ENCODE measurements around the gene LCOR. TPM values are rescaled to one million over a fixed set of nuclear protein-coding genes. Genes with fewer than 3 reads are reported as not detected.

LCOR gene
- total and polyA plus RNA-seq, 2 of the 4 experiments (the other 2 are of a cell fraction): 3.7 to 36.9 TPM

DNA sequence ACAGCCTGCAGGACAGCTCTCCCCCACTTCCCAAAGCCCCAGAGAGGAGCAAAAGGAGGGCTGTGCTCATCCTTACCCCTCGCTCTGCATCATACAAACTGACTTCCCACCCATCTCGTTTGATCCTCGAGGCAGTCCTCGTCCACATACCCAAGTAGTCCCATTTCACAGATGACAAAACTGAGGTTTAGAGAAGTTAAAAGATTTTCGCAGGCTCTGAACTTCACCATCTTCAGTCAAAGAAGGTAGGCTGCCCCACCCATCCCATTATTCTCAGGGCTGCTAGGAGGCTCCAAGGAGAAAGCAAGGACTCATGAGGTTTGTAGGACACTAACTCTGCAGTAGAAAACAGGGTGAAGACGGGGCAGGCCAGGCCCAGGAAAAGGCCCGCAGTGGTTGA lies 206.6 kb downstream of the LCOR start:
- H3K4me2 ChIP-seq (ENCODE audit: low read depth, low read length): no peak overlapping the region
- H3K79me1 ChIP-seq (ENCODE audit: low read depth in 1 of 2, low read length in 2 of 2): no peaks in the 10 kb centered on the region
- no peak overlapping the region for H3K18ac ChIP-seq (ENCODE audit: low read depth, low read length)
- H3K14ac ChIP-seq (replicated peaks; ENCODE audit: low read depth, low read length): no peak overlapping the region
- 100% methylated on average over 2 of the region's 7 CpGs; no CpG with 5 or more reads in 1 of the 2 experiments for whole genome bisulfite sequencing, 2 experiments (ENCODE audit: extremely low coverage in 2 of 2, insufficient read length in 1 of 2)
- no peaks in the 10 kb centered on the region; the same call in 1 of the 2 replicates for H3K9me1 ChIP-seq (ENCODE audit: insufficient read depth, low read length)
- H2AK5ac ChIP-seq (ENCODE audit: low read depth, low read length): no peak overlapping the region
- intact Hi-C loops (cut with micrococcal nuclease): loop anchor here (5.0 to 10.0 kb wide), 3 partner anchors 271 to 664 kb away; no protein-coding TSS in a partner anchor
- no peak overlapping the region for H2BK20ac ChIP-seq (ENCODE audit: low read depth, low read length)
- H2AK9ac ChIP-seq (replicated peaks; ENCODE audit: low read depth, low read length, poor library complexity): no peak overlapping the region
- H3K36me3 ChIP-seq (ENCODE audit: control insufficient read depth, insufficient read depth, low read length): no peaks in the 10 kb centered on the region
- no peak overlapping the region for H2BK15ac ChIP-seq (ENCODE audit: low read depth, low read length)
- CTCF ChIA-PET: interaction anchor here (2.0 kb wide), 1 partner anchor 18 kb away, joined by 10 read pairs; no protein-coding TSS in a partner anchor
- no peak overlapping the region for H3K4ac ChIP-seq (ENCODE audit: low read depth, low read length)
- no peak overlapping the region for H2BK5ac ChIP-seq (ENCODE audit: low read depth, low read length, poor library complexity, severe bottlenecking)
- 0 out of 2 replicates have a peak, but pooled peaks cover 5% of the 10 kb centered on the region for H4K20me1 ChIP-seq (ENCODE audit: insufficient read depth, low read length)
- H3K56ac ChIP-seq (ENCODE audit: extremely low read depth, insufficient read depth, low read length): no peak overlapping the region
- H2AFZ ChIP-seq (replicated peaks; ENCODE audit: low read length, poor library complexity): no peak overlapping the region
- H3K4me3 ChIP-seq (ENCODE audit: insufficient read depth, low read depth, low read length): no peak overlapping the region
- no peak for DNase-seq
- no peak for ATAC-seq (ENCODE audit: low read depth)
- peaks cover 5% of the 10 kb centered on the region; the same call in 1 of the 2 replicates for H3K4me1 ChIP-seq (ENCODE audit: control insufficient read depth, insufficient read depth, low read length)
- no TSS peak for BruUV-seq (replicated peaks)
- H3K9ac ChIP-seq (ENCODE audit: low read depth, low read length): no peak overlapping the region
- dilution Hi-C loops (cut with HindIII; ENCODE audit: low sequenced_read_pairs, unreplicated experiment): no loop called here
- no peak overlapping the region for H3K23ac ChIP-seq (ENCODE audit: low read depth, low read length)
- TF ChIP-seq RFX5 (IDR thresholded peaks at IDR 0.05; ENCODE audit: low read depth, low read length) (no peak), RAD21 (IDR thresholded peaks at IDR 0.05; ENCODE audit: low read length) (no peak), RCOR1 (IDR thresholded peaks at IDR 0.05; ENCODE audit: insufficient replicate concordance, low read length) (no peak), FOS (IDR thresholded peaks at IDR 0.05; ENCODE audit: low read depth, low read length) (no peak), MXI1 (IDR thresholded peaks at IDR 0.05; ENCODE audit: borderline replicate concordance, low read depth, low read length) (no peak), SMC3 (IDR thresholded peaks at IDR 0.05; ENCODE audit: low read depth, low read length) (no peak), BHLHE40 (IDR thresholded peaks at IDR 0.05; ENCODE audit: low read depth, low read length) (no peak), CEBPB (IDR thresholded peaks at IDR 0.05; ENCODE audit: low read depth, low read length) (no peak), POLR2A (IDR thresholded peaks at IDR 0.05; ENCODE audit: low read depth, low read length) (no peak)
- TF ChIP-seq, protein P1, sequence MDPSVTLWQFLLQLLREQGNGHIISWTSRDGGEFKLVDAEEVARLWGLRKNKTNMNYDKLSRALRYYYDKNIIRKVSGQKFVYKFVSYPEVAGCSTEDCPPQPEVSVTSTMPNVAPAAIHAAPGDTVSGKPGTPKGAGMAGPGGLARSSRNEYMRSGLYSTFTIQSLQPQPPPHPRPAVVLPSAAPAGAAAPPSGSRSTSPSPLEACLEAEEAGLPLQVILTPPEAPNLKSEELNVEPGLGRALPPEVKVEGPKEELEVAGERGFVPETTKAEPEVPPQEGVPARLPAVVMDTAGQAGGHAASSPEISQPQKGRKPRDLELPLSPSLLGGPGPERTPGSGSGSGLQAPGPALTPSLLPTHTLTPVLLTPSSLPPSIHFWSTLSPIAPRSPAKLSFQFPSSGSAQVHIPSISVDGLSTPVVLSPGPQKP (IDR thresholded peaks at IDR 0.05; ENCODE audit: borderline replicate concordance, low read depth, low read length): no peak
- TF ChIP-seq, protein P2, sequence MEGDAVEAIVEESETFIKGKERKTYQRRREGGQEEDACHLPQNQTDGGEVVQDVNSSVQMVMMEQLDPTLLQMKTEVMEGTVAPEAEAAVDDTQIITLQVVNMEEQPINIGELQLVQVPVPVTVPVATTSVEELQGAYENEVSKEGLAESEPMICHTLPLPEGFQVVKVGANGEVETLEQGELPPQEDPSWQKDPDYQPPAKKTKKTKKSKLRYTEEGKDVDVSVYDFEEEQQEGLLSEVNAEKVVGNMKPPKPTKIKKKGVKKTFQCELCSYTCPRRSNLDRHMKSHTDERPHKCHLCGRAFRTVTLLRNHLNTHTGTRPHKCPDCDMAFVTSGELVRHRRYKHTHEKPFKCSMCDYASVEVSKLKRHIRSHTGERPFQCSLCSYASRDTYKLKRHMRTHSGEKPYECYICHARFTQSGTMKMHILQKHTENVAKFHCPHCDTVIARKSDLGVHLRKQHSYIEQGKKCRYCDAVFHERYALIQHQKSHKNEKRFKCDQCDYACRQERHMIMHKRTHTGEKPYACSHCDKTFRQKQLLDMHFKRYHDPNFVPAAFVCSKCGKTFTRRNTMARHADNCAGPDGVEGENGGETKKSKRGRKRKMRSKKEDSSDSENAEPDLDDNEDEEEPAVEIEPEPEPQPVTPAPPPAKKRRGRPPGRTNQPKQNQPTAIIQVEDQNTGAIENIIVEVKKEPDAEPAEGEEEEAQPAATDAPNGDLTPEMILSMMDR (conservative IDR thresholded peaks at IDR 0.05; ENCODE audit: low read depth, low read length): no peak
- in situ Hi-C loops (cut with MboI; ENCODE audit: low sequenced_read_pairs): no loop called here
- no peak overlapping the region for H4K5ac ChIP-seq (ENCODE audit: low read depth, low read length)
- no peak overlapping the region for H4K91ac ChIP-seq (ENCODE audit: insufficient read depth, low read depth, low read length)
- H3K27ac ChIP-seq (ENCODE audit: insufficient read depth, low read length): no peak overlapping the region
- H3K27me3 ChIP-seq (ENCODE audit: control insufficient read depth, insufficient read depth, low read length): peaks cover 30% of the 10 kb centered on the region
- H3K9me3 ChIP-seq (ENCODE audit: control insufficient read depth, insufficient read depth, low read length): no peaks in the 10 kb centered on the region
- H2BK120ac ChIP-seq (ENCODE audit: low read depth, low read length): no peak overlapping the region
- POLR2A ChIA-PET (ENCODE audit: unreplicated experiment): no interaction called here
- no peak overlapping the region for H4K8ac ChIP-seq (ENCODE audit: low read depth in 2 of 2, low read length in 2 of 2)

All from IMR-90 (cell line).